Measurements from ENCODE around the gene ZCCHC13. TPM values are rescaled to one million over a fixed set of nuclear protein-coding genes. Genes with fewer than 3 reads are reported as not detected.

ZCCHC13 gene
- total and polyA plus RNA-seq, 2 of the 8 experiments (the other 6 are each of a cell fraction or from before 2014, with no cell fraction given), result not detected

DNA sequence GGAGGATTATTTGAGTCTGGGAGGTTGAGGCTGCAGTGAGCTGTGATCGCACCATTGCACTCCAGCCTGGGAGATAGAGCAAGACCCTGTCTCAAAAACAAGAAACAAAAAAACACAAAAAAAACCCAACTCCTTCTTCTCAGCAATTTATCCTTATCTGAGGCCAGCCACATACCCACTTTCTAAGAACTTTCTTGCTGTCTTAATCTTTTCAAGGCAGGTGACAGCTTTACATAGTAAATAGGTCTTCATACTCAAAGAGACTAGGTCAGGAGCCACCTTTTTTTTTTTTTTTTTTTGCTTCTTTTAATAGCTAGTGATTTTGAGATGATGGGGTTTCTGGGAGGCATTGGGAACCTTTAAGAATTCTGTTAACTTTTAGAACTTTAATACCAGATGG, 26.1 kb upstream of the ZCCHC13 start:
- Histone ChIP-seq H3K36me3 (ENCODE audit: control insufficient read depth in 2 of 4, insufficient read depth in 4 of 4, low read length in 3 of 4) (peaks cover 0 to 72% (median 38%) of the 10 kb centered on the region in 4 experiments; a peak in 7 of 8 replicates), H3K4me2 (ENCODE audit: insufficient read depth in 1 of 2, low read depth in 2 of 2, low read length in 2 of 2) (no peak overlapping the region), H3K56ac (replicated peaks; ENCODE audit: insufficient read length, low read depth, low read length) (no peak overlapping the region), H3K4me3 (ENCODE audit: extremely low read depth in 1 of 4, insufficient read depth in 2 of 4, low read depth in 3 of 4, low read length in 4 of 4) (no peak overlapping the region), H4K91ac (replicated peaks; ENCODE audit: insufficient read length, low read length) (no peak overlapping the region), H2BK12ac (ENCODE audit: low read depth, low read length) (no peak overlapping the region), H2AFZ (ENCODE audit: low read length) (no peak overlapping the region), H3K27ac (ENCODE audit: low read depth, low read length) (no peak overlapping the region), H2AK5ac (ENCODE audit: low read depth, low read length) (no peak overlapping the region), H2BK20ac (ENCODE audit: low read length) (no peak overlapping the region), H4K20me1 (replicated peaks in 1 of 2; ENCODE audit: control insufficient read depth in 1 of 2, insufficient read depth in 2 of 2, low read length in 2 of 2) (no peaks in the 10 kb centered on the region), H2BK120ac (replicated peaks; ENCODE audit: low read depth, low read length) (no peak overlapping the region), H2BK5ac (ENCODE audit: low read depth, low read length) (no peak overlapping the region), H4K5ac (ENCODE audit: insufficient read length, low read depth, low read length) (no peak overlapping the region), H3K9ac (replicated peaks in 1 of 4; ENCODE audit: extremely low read depth in 1 of 4, low read depth in 3 of 4, low read length in 3 of 4) (no peak overlapping the region), H3K9me3 (ENCODE audit: insufficient read depth in 2 of 2, low read depth in 1 of 2, low read length in 1 of 2) (no peaks in the 10 kb centered on the region), H3K79me1 (ENCODE audit: low read depth, low read length) (no peaks in the 10 kb centered on the region), H3K4me1 (replicated peaks in 1 of 4; ENCODE audit: control insufficient read depth in 3 of 4, insufficient read depth in 4 of 4, low read length in 3 of 4) (peaks cover 1 to 7% (median 3%) of the 10 kb centered on the region in 4 experiments; a peak in 3 of 7 replicates), H3K23ac (ENCODE audit: insufficient read length) (no peak overlapping the region), H3K4ac (replicated peaks; ENCODE audit: insufficient read length, low read depth, low read length) (no peak overlapping the region), H2BK15ac (ENCODE audit: low read length) (no peak overlapping the region), H3K27me3 (replicated peaks in 1 of 4; ENCODE audit: control insufficient read depth in 3 of 4, extremely low read depth in 1 of 4, insufficient read depth in 3 of 4, low read length in 3 of 4) (no peaks in the 10 kb centered on the region), H3K79me2 (ENCODE audit: control insufficient read depth in 1 of 2, insufficient read depth in 2 of 2, low read length in 2 of 2) (peaks cover 0 to 21% of the 10 kb centered on the region in 2 experiments; a peak in 2 of 4 replicates), H3K14ac (ENCODE audit: insufficient read length) (no peak overlapping the region), H3K23me2 (ENCODE audit: low read depth, low read length) (no peaks in the 10 kb centered on the region), H4K8ac (ENCODE audit: extremely low read depth, insufficient read depth, low read length) (no peak overlapping the region), H3K18ac (ENCODE audit: extremely low read depth, low read length) (no peak overlapping the region)
- FAIRE-seq, result no peak
- CTCF ChIA-PET (ENCODE audit: partially characterized antibody), result interaction anchor here (0.6 kb wide), 1 partner anchor 47 kb away, joined by 3 read pairs; no protein-coding TSS in a partner anchor
- no peak for TF ChIP-seq HDAC6 (IDR thresholded peaks at IDR 0.05; ENCODE audit: low read depth, low read length)
- TF ChIP-seq SP4 (IDR thresholded peaks at IDR 0.05; ENCODE audit: low read length), result no peak
- TF ChIP-seq SP1 (IDR thresholded peaks at IDR 0.05; ENCODE audit: low read depth, low read length), result no peak
- TF ChIP-seq CHD2 (IDR thresholded peaks at IDR 0.05; ENCODE audit: low read length), result no peak
- no peak for TF ChIP-seq TBP (IDR thresholded peaks at IDR 0.05; ENCODE audit: low read depth, low read length)
- no peak for TF ChIP-seq POLR2AphosphoS5 (IDR thresholded peaks at IDR 0.05; ENCODE audit: low read depth, low read length)
- TF ChIP-seq BRCA1 (IDR thresholded peaks at IDR 0.05; ENCODE audit: low read depth, low read length), result no peak
- TF ChIP-seq TAF1 (IDR thresholded peaks at IDR 0.05; ENCODE audit: low read depth, low read length), result no peak
- TF ChIP-seq TEAD4 (IDR thresholded peaks at IDR 0.05; ENCODE audit: low read depth, low read length), result no peak
- WGBS, 2 experiments (ENCODE audit: extremely low coverage in 1 of 2, insufficient coverage in 1 of 2, insufficient read length in 1 of 2, insufficient replicate concordance in 2 of 2, low coverage in 1 of 2, low lambda C conversion rate in 2 of 2, missing lambda C conversion rate in 1 of 2), result 100% methylated on average over 1 of the region's 1 CpG; no CpG with 5 or more reads in 1 of the 2 experiments
- DNase-seq (ENCODE audit: low read depth in 1 of 2, low spot score in 2 of 2), result no peak
- POLR2A ChIA-PET (ENCODE audit: partially characterized antibody), result interaction anchor here (3.0 to 5.4 kb wide), 3 partner anchors 9 to 16 kb away, joined by 9 to 22 read pairs (median 19); no protein-coding TSS in a partner anchor
